GM23338 (cell line): ENCODE data around the gene IMMP2L. TPM values are rescaled to one million over a fixed set of nuclear protein-coding genes. Genes with fewer than 3 reads are reported as not detected.
"Not testable (repeated sequence)": the region's sequence is repeated elsewhere in the genome, so short reads cannot be mapped to it uniquely, and the experiment has no call there.

Experiments
- ATAC-seq: fragments of 200-7000 bp; cut with Tn5 transposase; 3 replicates; pipeline ENCODE4 v1.9.1; 2020
- DNase-seq: peaks from one replicate; pipeline ENCODE4 v3.0.0-alpha.2; 2015; ENCODE audit warnings: low spot score
- H2AFZ ChIP-seq: fragments of 200-600 bp; sonication (generic); 2 replicates; pipeline ENCODE4 v1.8.0; 2016; ENCODE audit warnings: antibody characterized with exemption, mild to moderate bottlenecking, moderate library complexity
- H3F3A ChIP-seq: fragments of 200-600 bp; sonication (generic); replicated peaks from 2 replicates; pipeline ENCODE4 v1.8.0; 2017; ENCODE audit warnings: antibody characterized with exemption, mixed run types, low read depth
- H3K27ac ChIP-seq: fragments of 200-600 bp; sonication (generic); 2 replicates; pipeline ENCODE4 v1.6.1; 2016; ENCODE audit warnings: low read depth
- H3K27me3 ChIP-seq: fragments of 200-600 bp; sonication (generic); 2 replicates; pipeline ENCODE4 v1.8.0; 2016; ENCODE audit warnings: mild to moderate bottlenecking, mixed run types, moderate library complexity; ENCODE audit not compliant: insufficient read depth
- H3K36me3 ChIP-seq: fragments of 200-600 bp; sonication (generic); 2 replicates; pipeline ENCODE4 v1.8.0; 2016; ENCODE audit warnings: mild to moderate bottlenecking; ENCODE audit not compliant: insufficient read depth
- H3K4me1 ChIP-seq: fragments of 200-600 bp; sonication (generic); 2 replicates; pipeline ENCODE4 v1.8.0; 2016; ENCODE audit warnings: mild to moderate bottlenecking, moderate library complexity; ENCODE audit not compliant: insufficient read depth
- H3K4me2 ChIP-seq: fragments of 200-600 bp; sonication (generic); 2 replicates; pipeline ENCODE4 v1.7.1; 2017; ENCODE audit warnings: mixed run types
- H3K4me3 ChIP-seq: fragments of 200-600 bp; sonication (generic); 2 replicates; pipeline ENCODE4 v1.6.1; 2016; ENCODE audit warnings: mixed run types
- H3K79me2 ChIP-seq: fragments of 200-600 bp; sonication (generic); replicated peaks from 2 replicates; pipeline ENCODE4 v1.8.0; 2017; ENCODE audit warnings: mild to moderate bottlenecking; ENCODE audit not compliant: insufficient read depth
- H3K9me2 ChIP-seq: fragments of 200-600 bp; sonication (generic); 2 replicates; pipeline ENCODE4 v1.8.0; 2017; ENCODE audit not compliant: insufficient read depth
- H4K20me1 ChIP-seq: fragments of 200-600 bp; sonication (generic); replicated peaks from 2 replicates; pipeline ENCODE4 v1.8.0; 2017; ENCODE audit warnings: mild to moderate bottlenecking; ENCODE audit not compliant: insufficient read depth
- H3K27ac Mint-ChIP-seq: 2 replicates; pipeline ENCODE4 v1.8.0; 2020; ENCODE audit warnings: inconsistent platforms, mild to moderate bottlenecking, moderate library complexity, mixed read lengths
- H3K27me3 Mint-ChIP-seq: 3 replicates; pipeline ENCODE4 v1.8.0; 2022; ENCODE audit warnings: low read depth, mild to moderate bottlenecking, moderate library complexity, mixed read lengths, inconsistent platforms; ENCODE audit not compliant: insufficient read depth, poor library complexity
- H3K36me3 Mint-ChIP-seq: 3 replicates; pipeline ENCODE4 v1.8.0; 2021; ENCODE audit warnings: low read depth, mild to moderate bottlenecking, inconsistent platforms, moderate library complexity, mixed read lengths
- H3K4me1 Mint-ChIP-seq: 3 replicates; pipeline ENCODE4 v1.8.0; 2020; ENCODE audit warnings: mild to moderate bottlenecking, inconsistent platforms, mixed read lengths
- H3K4me3 Mint-ChIP-seq: 3 replicates; pipeline ENCODE4 v1.8.0; 2021; ENCODE audit warnings: moderate library complexity, mild to moderate bottlenecking, inconsistent platforms, mixed read lengths
- H3K9me3 Mint-ChIP-seq: 3 replicates; pipeline ENCODE4 v1.8.0; 2020; ENCODE audit warnings: moderate library complexity, mild to moderate bottlenecking, inconsistent platforms, mixed read lengths
- CREB1 ChIP-seq: fragments of 250-450 bp; sonication (Bioruptor Pico); IDR thresholded peaks from 2 replicates; pipeline ENCODE4 v1.5.0; 2020; ENCODE audit warnings: low read depth, mild to moderate bottlenecking, moderate library complexity
- ETS1 ChIP-seq: IDR thresholded peaks from 2 replicates; pipeline ENCODE4 v1.6.1; 2016; ENCODE audit warnings: antibody characterized with exemption
- EZH2 ChIP-seq: fragments of 200-600 bp; sonication (generic); IDR thresholded peaks from one replicate; pipeline ENCODE4 v1.8.0; 2017; ENCODE audit warnings: antibody characterized with exemption, mild to moderate bottlenecking, low read depth; ENCODE audit not compliant: unreplicated experiment
- EZH2phosphoT487 ChIP-seq: fragments of 200-600 bp; sonication (generic); IDR thresholded peaks from one replicate; pipeline ENCODE4 v1.8.1; 2018; ENCODE audit warnings: antibody characterized with exemption; ENCODE audit not compliant: unreplicated experiment
- JUNB ChIP-seq: IDR thresholded peaks from one replicate; pipeline ENCODE4 v1.6.1; 2016; ENCODE audit warnings: antibody characterized with exemption; ENCODE audit not compliant: unreplicated experiment
- POLR2AphosphoS5 ChIP-seq: IDR thresholded peaks from 2 replicates; pipeline ENCODE4 v1.6.1; 2016; ENCODE audit warnings: antibody characterized with exemption, low read depth
- REST ChIP-seq: IDR thresholded peaks from one replicate; pipeline ENCODE4 v1.6.1; 2018; ENCODE audit warnings: antibody characterized with exemption; ENCODE audit not compliant: unreplicated experiment
- ZNF331 ChIP-seq: fragments of 250-450 bp; sonication (Bioruptor Pico); IDR thresholded peaks from 2 replicates; pipeline ENCODE4 v1.5.0; 2020; ENCODE audit warnings: low read depth, mild to moderate bottlenecking, moderate library complexity
- ZNF462 ChIP-seq: fragments of 250-450 bp; sonication (Bioruptor Pico); IDR thresholded peaks from 2 replicates; pipeline ENCODE4 v1.5.0; 2020; ENCODE audit warnings: mild to moderate bottlenecking, moderate library complexity
- polyA plus RNA-seq: library from polyadenylated mRNA; unstranded; fragments of >200 nt; fragmentation: Nextera tagmentation; extraction: Ambion mirVana; gene quantifications from 2 replicates; pipeline ENCODE4 v1.2.1, GENCODE V29; 2016
- total RNA-seq: library from RNA; depleted of rRNA; stranded (reverse); fragments of >200 nt; shearing (Covaris generic); gene quantifications from 2 replicates; pipeline ENCODE4 v1.2.3, GENCODE V29; 2014

The IMMP2L gene
- total and polyA plus RNA-seq, 2 experiments from 2014 or later, result 7.3 to 14.0 TPM

- no peak for TF ChIP-seq ZNF462 (CRISPR knock-in tag)
- no peak for TF ChIP-seq ZNF331 (CRISPR knock-in tag)
These were observed 624.1 kb downstream of the IMMP2L start (continued) for GRCh38 chr7:110938165-110938564.

- not testable (repeated sequence) for H3K27ac ChIP-seq, H3K9me3 Mint-ChIP-seq, H3K27me3 ChIP-seq, H3K27ac Mint-ChIP-seq, H3K4me2 ChIP-seq, H3K4me3 Mint-ChIP-seq, H3K4me1 Mint-ChIP-seq, H3K4me1 ChIP-seq, H3K4me3 ChIP-seq, H3K79me2 ChIP-seq, H3K9me2 ChIP-seq, H4K20me1 ChIP-seq, ATAC-seq, H3K27me3 Mint-ChIP-seq, H3F3A ChIP-seq, H2AFZ ChIP-seq, H3K36me3 ChIP-seq, DNase-seq
- peaks cover 15% of the 10 kb centered on the region; the same call in 2 of the 3 replicates for H3K36me3 Mint-ChIP-seq
These were observed 625.6 kb downstream of the IMMP2L start for GRCh38 chr7:110936665-110937064.

GRCh38 chr7:110929480-110930249, 632.6 kb downstream of the IMMP2L start:
- Mint-ChIP-seq H3K27ac (no peak overlapping the region), H3K36me3 (peaks cover 5% of the 10 kb centered on the region; the same call in 1 of the 3 replicates), H3K9me3 (peaks cover 5% of the 10 kb centered on the region; the same call in 2 of the 3 replicates)
- TF ChIP-seq REST, result no peak
- TF ChIP-seq JUNB, result no peak
- no peak for TF ChIP-seq POLR2AphosphoS5
- TF ChIP-seq EZH2phosphoT487, result no peak
- no peak for TF ChIP-seq CREB1 (CRISPR knock-in tag)
- no peak for TF ChIP-seq ETS1
- TF ChIP-seq EZH2, result no peak

More at GRCh38 chr7:110929480-110930249, 632.6 kb downstream of the IMMP2L start:
- H3F3A ChIP-seq, result no peaks in the 10 kb centered on the region
- no peak overlapping the region for H3K4me3 Mint-ChIP-seq
- no peaks in the 10 kb centered on the region for H3K36me3 ChIP-seq
- no peaks in the 10 kb centered on the region for H3K79me2 ChIP-seq
- no peak overlapping the region for H3K27ac ChIP-seq
- no peak overlapping the region for H3K4me2 ChIP-seq
- no peaks in the 10 kb centered on the region for H3K27me3 ChIP-seq
- H2AFZ ChIP-seq, result no peak overlapping the region
- H3K4me3 ChIP-seq, result no peak overlapping the region
- no peaks in the 10 kb centered on the region for H3K9me2 ChIP-seq
- no peaks in the 10 kb centered on the region for H4K20me1 ChIP-seq
- H3K4me1 ChIP-seq, result no peaks in the 10 kb centered on the region
- DNase-seq (no peak), ATAC-seq (no peak)
- H3K4me1 Mint-ChIP-seq, result no peaks in the 10 kb centered on the region
- no peaks in the 10 kb centered on the region for H3K27me3 Mint-ChIP-seq
